Femur (tissue), 1 donor: ENCODE results near the gene KRTAP5-5.
"Not testable (repeated sequence)": the region's sequence is repeated elsewhere in the genome, so short reads cannot be mapped to it uniquely, and the experiment has no call there.

Experiments
- DNase-seq: peaks from one replicate; pipeline ENCODE4 v3.0.0-alpha.2; 2017

Gene KRTAP5-5

GRCh38 chr11:1607901-1608300 lies 21.7 kb upstream of the KRTAP5-5 start:
- not testable (repeated sequence) for DNase-seq

- DNase-seq: no peak
Observed at GRCh38 chr11:1608363-1608762, 21.2 kb upstream of the KRTAP5-5 start, which contains the start of gene KRTAP5-3. TSS of gene KRTAP5-3 (minus strand) at chr11:1608463. CDS start at chr11:1608385, 78 bp downstream.

- DNase-seq: no peak
Observed at GRCh38 chr11:1618231-1618630, 11.3 kb upstream of the KRTAP5-5 start.

DNA sequence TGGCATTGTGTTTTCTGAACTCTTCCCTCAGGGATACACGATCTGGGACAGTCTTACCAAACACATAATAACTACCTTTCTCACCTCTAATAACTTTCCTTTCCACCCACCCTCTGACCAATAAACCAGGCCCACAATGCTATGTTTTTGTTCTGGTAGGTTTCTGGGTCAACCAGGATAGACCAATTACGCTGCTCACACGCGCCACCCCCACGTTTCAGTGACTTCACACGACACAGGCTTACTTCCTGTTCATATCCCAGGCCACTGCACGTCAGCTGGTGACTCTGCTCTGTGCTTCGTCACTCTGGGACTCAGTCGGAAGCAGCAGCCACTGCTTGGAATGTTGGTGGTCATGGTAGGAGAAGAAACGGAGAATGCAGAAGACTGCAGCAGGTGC lies 10.1 kb upstream of the KRTAP5-5 start:
- no peak for DNase-seq

- no peak for DNase-seq
Observed at GRCh38 chr11:1622086-1622485, 7.5 kb upstream of the KRTAP5-5 start, which contains the start of gene KRTAP5-4. TSS of gene KRTAP5-4 (minus strand) at chr11:1622138. CDS start at chr11:1622093, 45 bp downstream.

GRCh38 chr11:1623716-1624115 lies 5.9 kb upstream of the KRTAP5-5 start:
- DNase-seq: no peak

GRCh38 chr11:1624621-1625020 lies 5.0 kb upstream of the KRTAP5-5 start:
- no peak for DNase-seq

GRCh38 chr11:1625541-1625940 lies 4.0 kb upstream of the KRTAP5-5 start:
- no peak for DNase-seq

GRCh38 chr11:1628506-1629325 lies 859 bp upstream of the KRTAP5-5 start:
- DNase-seq: peak; percentile 68

DNA sequence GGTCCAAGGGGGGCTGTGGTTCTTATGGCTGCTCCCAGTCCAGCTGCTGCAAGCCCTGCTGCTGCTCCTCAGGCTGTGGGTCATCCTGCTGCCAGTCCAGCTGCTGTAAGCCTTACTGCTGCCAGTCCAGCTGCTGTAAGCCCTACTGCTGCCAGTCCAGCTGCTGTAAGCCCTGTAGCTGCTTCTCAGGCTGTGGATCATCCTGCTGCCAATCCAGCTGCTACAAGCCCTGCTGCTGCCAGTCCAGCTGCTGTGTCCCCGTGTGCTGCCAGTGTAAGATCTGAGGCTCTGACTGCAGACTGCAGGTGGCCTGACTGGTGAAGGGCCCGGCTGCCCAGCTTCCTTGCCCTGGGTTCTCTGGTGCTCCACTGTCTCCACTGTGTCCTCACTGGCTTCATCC lies 696 bp downstream of the KRTAP5-5 start:
- DNase-seq: peak; percentile 45

GRCh38 chr11:1631066-1631568 lies 1.5 kb downstream of the KRTAP5-5 start:
- no peak for DNase-seq

GRCh38 chr11:1632053-1632714 lies 2.6 kb downstream of the KRTAP5-5 start:
- DNase-seq: no peak

DNA sequence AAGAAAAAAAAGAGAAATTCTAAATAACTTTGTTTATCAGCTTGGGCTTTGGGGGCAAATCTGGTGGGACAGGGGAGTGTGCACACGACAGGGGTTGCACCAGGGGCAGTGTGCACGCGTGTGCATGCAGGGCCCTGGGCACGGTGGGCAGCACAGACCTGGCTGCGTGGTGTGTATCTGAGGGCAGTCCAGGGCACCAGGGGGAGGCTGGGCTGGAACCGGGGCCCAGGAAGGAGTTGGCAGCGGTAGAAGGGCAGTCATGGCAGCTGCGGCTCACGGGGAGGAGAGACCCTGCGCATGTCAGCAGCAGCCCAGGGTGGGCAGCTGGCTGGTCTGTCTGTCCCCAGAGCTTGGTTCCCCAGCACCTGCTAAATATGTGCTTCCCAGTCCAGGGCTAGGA lies 4.3 kb downstream of the KRTAP5-5 start:
- no peak for DNase-seq

- no peak for DNase-seq
Observed at GRCh38 chr11:1636291-1636950, 6.8 kb downstream of the KRTAP5-5 start.

- DNase-seq: no peak
Observed at GRCh38 chr11:1637628-1638027, 8.1 kb downstream of the KRTAP5-5 start.

GRCh38 chr11:1638344-1638743 lies 8.8 kb downstream of the KRTAP5-5 start:
- DNase-seq: no peak

DNA sequence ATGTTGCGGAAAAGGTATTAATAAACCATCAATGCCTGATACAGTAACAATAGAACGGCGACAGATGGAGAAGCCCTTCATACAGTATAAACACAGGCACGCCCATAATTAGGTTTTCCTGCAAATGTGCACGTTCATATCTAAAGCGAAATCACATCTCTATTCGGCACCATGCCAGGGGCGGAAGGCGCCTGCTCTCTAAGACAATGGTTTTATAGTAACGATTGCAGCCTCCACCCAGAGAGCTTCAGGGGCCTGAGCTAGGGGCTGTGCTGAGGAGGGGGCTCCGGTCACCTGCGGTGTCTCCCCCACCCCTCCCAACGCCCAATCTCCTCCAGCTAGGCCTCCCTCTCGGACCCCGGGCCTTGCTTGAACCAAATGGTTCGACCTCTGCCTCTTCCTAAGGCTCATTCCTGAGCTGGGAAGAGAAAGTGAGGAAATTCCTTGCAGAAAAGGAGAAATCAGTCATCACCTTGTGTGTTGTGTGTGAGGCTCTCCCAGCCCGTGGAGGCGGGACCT lies 9.6 kb downstream of the KRTAP5-5 start:
- no peak for DNase-seq

GRCh38 chr11:1639666-1640065 lies 10.1 kb downstream of the KRTAP5-5 start:
- DNase-seq: no peak

GRCh38 chr11:1640076-1640946 lies 10.7 kb downstream of the KRTAP5-5 start:
- DNase-seq: no peak

GRCh38 chr11:1641096-1641495 lies 11.5 kb downstream of the KRTAP5-5 start:
- no peak for DNase-seq

GRCh38 chr11:1642288-1643145 lies 12.9 kb downstream of the KRTAP5-5 start:
- DNase-seq: peak; percentile 12
